ENCODE measurements around the gene GJD4.

GJD4 gene

DNA sequence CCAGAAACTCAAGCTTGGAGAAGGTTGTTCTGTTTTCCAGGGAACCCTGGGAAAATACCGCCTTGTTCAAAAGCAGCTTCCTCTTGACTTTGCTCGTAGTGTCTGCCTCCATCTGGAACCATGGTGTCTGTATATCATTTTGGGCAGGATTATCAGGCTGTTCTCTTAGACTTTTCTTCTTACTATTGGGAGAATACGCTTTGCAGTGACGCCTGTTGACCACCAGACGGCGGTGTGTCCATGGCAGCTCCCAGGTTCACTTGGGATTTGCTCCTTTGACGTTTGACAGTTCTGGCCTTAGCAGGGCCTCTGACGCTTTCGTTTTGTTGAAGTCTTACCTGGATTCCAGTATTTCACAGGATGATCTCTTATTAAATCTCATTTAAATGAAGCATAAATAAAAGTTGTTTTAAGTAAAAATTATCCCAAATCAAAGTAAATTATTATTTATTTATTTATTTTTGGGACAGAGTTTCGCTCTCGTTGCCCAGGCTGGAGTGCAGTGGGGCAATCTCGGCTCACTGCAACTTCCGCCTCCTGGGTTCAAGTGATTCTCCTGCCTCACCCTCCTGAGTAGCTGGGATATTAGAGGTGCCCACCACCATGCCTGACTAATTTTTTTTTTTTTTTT is 41.8 kb upstream of the GJD4 start:
- TF ChIP-seq, protein P1, sequence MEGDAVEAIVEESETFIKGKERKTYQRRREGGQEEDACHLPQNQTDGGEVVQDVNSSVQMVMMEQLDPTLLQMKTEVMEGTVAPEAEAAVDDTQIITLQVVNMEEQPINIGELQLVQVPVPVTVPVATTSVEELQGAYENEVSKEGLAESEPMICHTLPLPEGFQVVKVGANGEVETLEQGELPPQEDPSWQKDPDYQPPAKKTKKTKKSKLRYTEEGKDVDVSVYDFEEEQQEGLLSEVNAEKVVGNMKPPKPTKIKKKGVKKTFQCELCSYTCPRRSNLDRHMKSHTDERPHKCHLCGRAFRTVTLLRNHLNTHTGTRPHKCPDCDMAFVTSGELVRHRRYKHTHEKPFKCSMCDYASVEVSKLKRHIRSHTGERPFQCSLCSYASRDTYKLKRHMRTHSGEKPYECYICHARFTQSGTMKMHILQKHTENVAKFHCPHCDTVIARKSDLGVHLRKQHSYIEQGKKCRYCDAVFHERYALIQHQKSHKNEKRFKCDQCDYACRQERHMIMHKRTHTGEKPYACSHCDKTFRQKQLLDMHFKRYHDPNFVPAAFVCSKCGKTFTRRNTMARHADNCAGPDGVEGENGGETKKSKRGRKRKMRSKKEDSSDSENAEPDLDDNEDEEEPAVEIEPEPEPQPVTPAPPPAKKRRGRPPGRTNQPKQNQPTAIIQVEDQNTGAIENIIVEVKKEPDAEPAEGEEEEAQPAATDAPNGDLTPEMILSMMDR (IDR thresholded peaks at IDR 0.05; ENCODE audit: low read depth, low read length, missing control alignments) = peak; percentile 100
- H3K4me3 ChIP-seq (ENCODE audit: low read depth, low read length) = no peak overlapping the region
- DNase-seq (ENCODE audit: low read depth) = peak; percentile 30

- DNase-seq (ENCODE audit: low read depth) = no peak
Measured at GRCh38 chr10:35564341-35564968, 40.7 kb upstream of the GJD4 start.

GRCh38 chr10:35565602-35566081 is 39.5 kb upstream of the GJD4 start:
- TF ChIP-seq, protein P1 (IDR thresholded peaks at IDR 0.05; ENCODE audit: low read depth, low read length, missing control alignments) = no peak
- DNase-seq (ENCODE audit: low read depth) = no peak
- no peak overlapping the region for H3K4me3 ChIP-seq (ENCODE audit: low read depth, low read length)

More at GRCh38 chr10:35564341-35564968, 40.7 kb upstream of the GJD4 start:
- no peak overlapping the region for H3K4me3 ChIP-seq (ENCODE audit: low read depth, low read length)
- TF ChIP-seq, protein P1 (IDR thresholded peaks at IDR 0.05; ENCODE audit: low read depth, low read length, missing control alignments) = no peak

DNA sequence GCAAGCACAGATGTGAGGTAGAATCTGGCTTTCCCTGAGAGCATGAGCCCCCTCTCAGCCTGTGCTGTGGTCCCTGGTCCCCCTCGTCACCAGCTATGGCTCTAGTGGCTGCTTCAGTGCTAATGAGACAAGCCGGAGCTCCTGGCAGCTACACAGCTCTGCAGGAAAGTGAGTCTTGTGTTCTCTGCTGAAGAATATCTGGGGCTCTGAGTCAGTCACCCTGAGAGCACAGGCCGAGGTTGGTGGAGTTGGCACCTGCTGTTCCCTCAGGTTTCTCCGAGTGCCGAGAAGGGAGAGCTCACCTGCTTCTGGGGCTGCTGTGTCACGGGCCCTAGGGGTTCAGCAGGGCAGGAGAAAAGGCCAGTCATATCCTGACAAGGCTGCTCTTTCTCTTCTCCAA is 37.2 kb upstream of the GJD4 start:
- no peak for DNase-seq (ENCODE audit: low read depth)
- TF ChIP-seq, protein P1 (IDR thresholded peaks at IDR 0.05; ENCODE audit: low read depth, low read length, missing control alignments) = no peak
- no peak overlapping the region for H3K4me3 ChIP-seq (ENCODE audit: low read depth, low read length)

- H3K4me3 ChIP-seq (ENCODE audit: low read depth, low read length) = no peak overlapping the region
- no peak for DNase-seq (ENCODE audit: low read depth)
- TF ChIP-seq, protein P1 (IDR thresholded peaks at IDR 0.05; ENCODE audit: low read depth, low read length, missing control alignments) = no peak
Measured at GRCh38 chr10:35568483-35569015, 36.6 kb upstream of the GJD4 start.

GRCh38 chr10:35569111-35569707 is 35.9 kb upstream of the GJD4 start:
- DNase-seq (ENCODE audit: low read depth) = no peak
- H3K4me3 ChIP-seq (ENCODE audit: low read depth, low read length) = no peak overlapping the region
- TF ChIP-seq, protein P1 (IDR thresholded peaks at IDR 0.05; ENCODE audit: low read depth, low read length, missing control alignments) = no peak

All from GM12864 (cell line).